H1 (cell line): Measurements from ENCODE around the gene CLUH. TPM values are rescaled to one million over a fixed set of nuclear protein-coding genes. Genes with fewer than 3 reads are reported as not detected.

Experiments
- CTCF ChIA-PET: fragments of 300-600 bp; sonication (Branson Sonifier 250); formaldehyde crosslinking; loops from one replicate; lab custom pipeline; 2021; ENCODE audit not compliant: partially characterized antibody; lab: Charles Lee
- POLR2A ChIA-PET: fragments of 300-600 bp; sonication (Branson Sonifier 250); formaldehyde crosslinking; loops from one replicate; lab custom pipeline; 2021; ENCODE audit warnings: inconsistent platforms; ENCODE audit not compliant: partially characterized antibody; lab: Charles Lee
- DNase-seq, 2 experiments: peaks; one replicate each; pipeline versions ENCODE4 v3.0.0 to v3.0.0-alpha.2; 2010 to 2022; ENCODE audit warnings: low spot score in 2 of 2, low read depth in 1 of 2, mixed read lengths in 1 of 2
- FAIRE-seq: peaks from 2 replicates; lab custom pipeline; 2011; peaks lifted over from hg19 to GRCh38; lab: Jason Lieb, UNC
- H2AFZ ChIP-seq: 2 replicates; pipeline ENCODE4 v1.8.1; 2012; ENCODE audit warnings: low read length, inconsistent platforms
- H2AK5ac ChIP-seq: 2 replicates; pipeline ENCODE4 v1.6.1; 2013; ENCODE audit warnings: low read depth, low read length
- H2BK120ac ChIP-seq: replicated peaks from 2 replicates; pipeline ENCODE3; 2013; ENCODE audit warnings: low read depth, low read length, inconsistent platforms
- H2BK12ac ChIP-seq: 2 replicates; pipeline ENCODE4 v1.6.1; 2013; ENCODE audit warnings: low read depth, low read length
- H2BK15ac ChIP-seq: 2 replicates; pipeline ENCODE4 v1.6.1; 2013; ENCODE audit warnings: low read length
- H2BK20ac ChIP-seq: 2 replicates; pipeline ENCODE4 v1.6.1; 2013; ENCODE audit warnings: low read length
- H2BK5ac ChIP-seq: 2 replicates; pipeline ENCODE4 v1.6.1; 2013; ENCODE audit warnings: low read depth, low read length
- H3K14ac ChIP-seq: 2 replicates; pipeline ENCODE4 v1.6.1; 2013; ENCODE audit warnings: inconsistent platforms; ENCODE audit not compliant: insufficient read length
- H3K18ac ChIP-seq: 2 replicates; pipeline ENCODE4 v1.6.1; 2013; ENCODE audit warnings: low read length; ENCODE audit errors: extremely low read depth
- H3K23ac ChIP-seq: 2 replicates; pipeline ENCODE4 v1.6.1; 2013; ENCODE audit warnings: inconsistent platforms; ENCODE audit not compliant: insufficient read length
- H3K23me2 ChIP-seq: 2 replicates; pipeline ENCODE4 v1.6.1; 2013; ENCODE audit warnings: low read depth, low read length
- H3K27ac ChIP-seq: 2 replicates; pipeline ENCODE4 v1.6.1; 2011; ENCODE audit warnings: low read depth, low read length, inconsistent platforms
- H3K27me3 ChIP-seq, 4 experiments: replicated peaks in 1 of 4; 1 replicate in 1 of 4; 2 replicates in 3 of 4; pipeline versions ENCODE4 v1.6.1 to v1.8.1; 2011 to 2013; ENCODE audit warnings: low read length in 3 of 4, mild to moderate bottlenecking in 3 of 4, inconsistent platforms in 2 of 4, mixed read lengths in 2 of 4, moderate library complexity in 1 of 4; ENCODE audit not compliant: control insufficient read depth in 3 of 4, insufficient read depth in 3 of 4; ENCODE audit errors: extremely low read depth in 1 of 4
- H3K36me3 ChIP-seq, 4 experiments: 2 replicates each; pipeline versions ENCODE4 v1.6.1 to v1.8.1; 2011 to 2013; ENCODE audit warnings: mild to moderate bottlenecking in 4 of 4, low read length in 3 of 4, moderate library complexity in 2 of 4, control low read depth in 1 of 4, inconsistent platforms in 1 of 4; ENCODE audit not compliant: insufficient read depth in 4 of 4, control insufficient read depth in 2 of 4
- H3K4ac ChIP-seq: replicated peaks from 2 replicates; pipeline ENCODE3; 2013; ENCODE audit warnings: low read length, low read depth, mixed read lengths, inconsistent platforms; ENCODE audit not compliant: insufficient read length
- H3K4me1 ChIP-seq, 4 experiments: replicated peaks in 1 of 4; 1 replicate in 1 of 4; 2 replicates in 3 of 4; pipeline versions ENCODE4 v1.6.1 to v1.8.1; 2011 to 2013; ENCODE audit warnings: low read length in 3 of 4, inconsistent platforms in 2 of 4, mixed read lengths in 1 of 4; ENCODE audit not compliant: insufficient read depth in 4 of 4, control insufficient read depth in 3 of 4
- H3K4me2 ChIP-seq, 2 experiments: 2 replicates each; pipeline versions ENCODE4 v1.6.1 to v1.8.1; 2011 to 2013; ENCODE audit warnings: low read depth in 2 of 2, low read length in 2 of 2, control low read depth in 1 of 2, inconsistent platforms in 1 of 2, mild to moderate bottlenecking in 1 of 2; ENCODE audit not compliant: insufficient read depth in 1 of 2
- H3K4me3 ChIP-seq, 4 experiments: fragments of 200-600, 300-600 bp in 1 of 4; sonication (generic), shearing (Covaris generic), sonication (Bioruptor Twin) in 1 of 4; 2 replicates each; pipeline versions ENCODE4 v1.5.1 to v1.8.1; 2011 to 2016; ENCODE audit warnings: low read length in 4 of 4, low read depth in 3 of 4, control low read depth in 2 of 4, inconsistent platforms in 2 of 4, mild to moderate bottlenecking in 2 of 4, mixed read lengths in 1 of 4, moderate library complexity in 1 of 4; ENCODE audit not compliant: insufficient read depth in 2 of 4; ENCODE audit errors: extremely low read depth in 1 of 4
- H3K56ac ChIP-seq: replicated peaks from 2 replicates; pipeline ENCODE3; 2013; ENCODE audit warnings: low read depth, mild to moderate bottlenecking, mixed read lengths, low read length, inconsistent platforms; ENCODE audit not compliant: insufficient read length
- H3K79me1 ChIP-seq: 2 replicates; pipeline ENCODE4 v1.6.1; 2013; ENCODE audit warnings: low read depth, low read length, control low read depth
- H3K79me2 ChIP-seq, 2 experiments: 2 replicates each; pipeline versions ENCODE4 v1.6.1 to v1.8.1; 2012 to 2013; ENCODE audit warnings: low read length in 2 of 2, mild to moderate bottlenecking in 2 of 2, inconsistent platforms in 1 of 2; ENCODE audit not compliant: insufficient read depth in 2 of 2, control insufficient read depth in 1 of 2
- H3K9ac ChIP-seq, 4 experiments: replicated peaks in 1 of 4; 1 replicate in 1 of 4; 2 replicates in 3 of 4; pipeline versions ENCODE4 v1.6.1 to v1.8.1; 2011 to 2013; ENCODE audit warnings: low read depth in 3 of 4, low read length in 3 of 4, control low read depth in 2 of 4, mild to moderate bottlenecking in 2 of 4, moderate library complexity in 2 of 4, inconsistent platforms in 1 of 4; ENCODE audit errors: extremely low read depth in 1 of 4
- H3K9me3 ChIP-seq, 2 experiments: 2 replicates each; pipeline versions ENCODE4 v1.6.1 to v1.8.1; 2012 to 2013; ENCODE audit warnings: mild to moderate bottlenecking in 2 of 2, moderate library complexity in 2 of 2, control low read depth in 1 of 2, inconsistent platforms in 1 of 2, low read depth in 1 of 2, low read length in 1 of 2, mixed read lengths in 1 of 2; ENCODE audit not compliant: insufficient read depth in 2 of 2
- H4K20me1 ChIP-seq, 2 experiments: replicated peaks in 1 of 2; 2 replicates each; pipeline versions ENCODE3 to v1.8.1; 2011 to 2013; ENCODE audit warnings: inconsistent platforms in 2 of 2, low read length in 2 of 2, mild to moderate bottlenecking in 1 of 2; ENCODE audit not compliant: insufficient read depth in 2 of 2, control insufficient read depth in 1 of 2
- H4K5ac ChIP-seq: 2 replicates; pipeline ENCODE4 v1.6.1; 2013; ENCODE audit warnings: low read length, low read depth, mixed read lengths, inconsistent platforms; ENCODE audit not compliant: insufficient read length
- H4K8ac ChIP-seq: 2 replicates; pipeline ENCODE4 v1.8.0; 2013; ENCODE audit warnings: mild to moderate bottlenecking, moderate library complexity, low read length, inconsistent platforms; ENCODE audit not compliant: insufficient read depth; ENCODE audit errors: extremely low read depth
- H4K91ac ChIP-seq: replicated peaks from 2 replicates; pipeline ENCODE3; 2013; ENCODE audit warnings: low read length, mixed read lengths, inconsistent platforms; ENCODE audit not compliant: insufficient read length
- BRCA1 ChIP-seq: IDR thresholded peaks from 2 replicates; pipeline ENCODE4 v1.6.1; 2012; ENCODE audit warnings: low read depth, low read length, improper control_type of control experiment
- CBX5 ChIP-seq: fragments of 300-800, 300-1000 bp; sonication (generic); IDR thresholded peaks from 2 replicates; pipeline ENCODE4 v1.7.1; 2016; ENCODE audit warnings: antibody characterized with exemption, low read length, low read depth
- E2F6 ChIP-seq: IDR thresholded peaks from 2 replicates; pipeline ENCODE4 v1.6.1; 2012; ENCODE audit warnings: inconsistent platforms
- EGR1 ChIP-seq: IDR thresholded peaks from 2 replicates; pipeline ENCODE4 v1.6.1; 2011; ENCODE audit warnings: low read depth, low read length, borderline replicate concordance
- HDAC2 ChIP-seq, 2 experiments: fragments of 300-600 bp in 1 of 2; sonication (generic) in 1 of 2; IDR thresholded peaks; 2 replicates each; pipeline ENCODE4 v1.6.1; 2011 to 2012; ENCODE audit warnings: low read depth in 2 of 2, low read length in 2 of 2, mild to moderate bottlenecking in 2 of 2, moderate library complexity in 2 of 2, borderline replicate concordance in 1 of 2, inconsistent platforms in 1 of 2
- JUN ChIP-seq: IDR thresholded peaks from 2 replicates; pipeline ENCODE4 v1.6.1; 2011; ENCODE audit warnings: low read depth, mild to moderate bottlenecking, improper control_type of control experiment, low read length
- JUND ChIP-seq: IDR thresholded peaks from 2 replicates; pipeline ENCODE4 v1.6.1; 2011; ENCODE audit warnings: mild to moderate bottlenecking, improper control_type of control experiment, low read length
- POU5F1 ChIP-seq: IDR thresholded peaks from 2 replicates; pipeline ENCODE4 v1.6.1; 2011; ENCODE audit warnings: low read depth, mild to moderate bottlenecking, low read length, moderate library complexity
- SRF ChIP-seq: IDR thresholded peaks from 2 replicates; pipeline ENCODE4 v1.6.1; 2011; ENCODE audit warnings: mild to moderate bottlenecking, low read depth, low read length, moderate library complexity
- SUZ12 ChIP-seq: fragments of 200-600 bp; sonication (generic); IDR thresholded peaks from 2 replicates; pipeline ENCODE4 v1.6.1; 2012; ENCODE audit warnings: mild to moderate bottlenecking, inconsistent platforms, low read length, moderate library complexity, mixed read lengths
- TCF12 ChIP-seq: IDR thresholded peaks from 2 replicates; pipeline ENCODE4 v1.6.1; 2011; ENCODE audit warnings: low read depth, mild to moderate bottlenecking, low read length
- TEAD4 ChIP-seq: IDR thresholded peaks from 2 replicates; pipeline ENCODE4 v1.6.1; 2012; ENCODE audit warnings: low read depth, low read length, inconsistent platforms, mixed read lengths
- ZNF274 ChIP-seq: IDR thresholded peaks from 2 replicates; pipeline ENCODE4 v1.7.0; 2012; ENCODE audit warnings: low read length, borderline replicate concordance; ENCODE audit errors: extremely low read depth
- whole genome bisulfite sequencing, 2 experiments: shearing (Covaris generic) in 1 of 2; methylation state at CpG; one replicate each; pipeline versions ENCODE4 v1.1.6 to v1.1.7; 2013 to 2015; ENCODE audit warnings: low lambda C conversion rate in 2 of 2, mixed read lengths in 2 of 2, inconsistent platforms in 1 of 2, low coverage in 1 of 2, missing lambda C conversion rate in 1 of 2; ENCODE audit not compliant: insufficient replicate concordance in 2 of 2, insufficient coverage in 1 of 2, insufficient read length in 1 of 2; ENCODE audit errors: extremely low coverage in 1 of 2, missing lambda C conversion rate in 1 of 2; 5-methylcytosine and 5-hydroxymethylcytosine counted together
- polyA plus RNA-seq, 7 experiments: library from polyadenylated mRNA; depleted of rRNA in 3 of 7; stranded (reverse) in 5 of 7; unstranded in 2 of 7; fragments of >200 nt in 5 of 7; fragments of 200-250 nt in 2 of 7; gene quantifications; 1 replicate in 5 of 7; 2 replicates in 1 of 7; 4 replicates in 1 of 7; pipeline versions ENCODE4 v1.2.1 to v1.2.3, GENCODE V29; 2011 to 2013; ENCODE audit warnings: missing spikeins in 2 of 7, mixed read lengths in 2 of 7
- total RNA-seq: library from RNA; stranded (reverse); fragmentation: NEBNext Ultra II Directional; extraction: Animal tissue kit (Norgen Biotek cat#: 25700); gene quantifications from 2 replicates; pipeline ENCODE4 v1.2.1, GENCODE V29; 2021

CLUH gene
- total and polyA plus RNA-seq, 2 of the 8 experiments (the other 6 are each of a cell fraction or from before 2014, with no cell fraction given) = 33.6 to 98.6 TPM

GRCh38 chr17:2749784-2750181, 38.2 kb upstream of the CLUH start:
- POLR2A ChIA-PET = interaction anchor here (0.6 to 1.8 kb wide), 3 partner anchors 28 to 239 kb away, joined by 3 to 5 read pairs (median 3); partner anchors contain the start of gene METTL16
- H3K9me3 ChIP-seq = no peaks in the 10 kb centered on the region
- no peak overlapping the region for H3K14ac ChIP-seq
- H3K4me2 ChIP-seq = peak overlapping the region; percentile 43 to 53
- no peak overlapping the region for H3K9ac ChIP-seq
- H3K23me2 ChIP-seq = peaks cover 4% of the 10 kb centered on the region; the same call in 1 of the 2 replicates
- FAIRE-seq = peak; percentile 55
- H2BK15ac ChIP-seq = no peak overlapping the region
- H3K79me2 ChIP-seq = 0 out of 4 replicates have a peak, but pooled peaks cover 0 to 3% of the 10 kb centered on the region in 2 experiments
- CTCF ChIA-PET = interaction anchor here (1.4 to 1.6 kb wide), 2 partner anchors 27 to 37 kb away, joined by 4 to 6 read pairs; no protein-coding TSS in a partner anchor
- H3K23ac ChIP-seq = no peak overlapping the region
- no peak overlapping the region for H2AK5ac ChIP-seq
- H3K4ac ChIP-seq = no peak overlapping the region
- no peak overlapping the region for H3K56ac ChIP-seq
- H3K27me3 ChIP-seq = peaks cover 0 to 4% (median 1%) of the 10 kb centered on the region in 4 experiments; a peak in 3 of 7 replicates
- 5% methylated on average over 21 of the region's 35 CpGs; no CpG with 5 or more reads in 1 of the 2 experiments for WGBS, 2 experiments
- no peaks in the 10 kb centered on the region for H3K79me1 ChIP-seq
- no peak overlapping the region for H4K5ac ChIP-seq
- H4K8ac ChIP-seq = no peak overlapping the region
- H2BK5ac ChIP-seq = no peak overlapping the region
- H2AFZ ChIP-seq = no peak overlapping the region
- peaks cover 0 to 11% (median 4%) of the 10 kb centered on the region in 4 experiments; a peak in 3 of 7 replicates for H3K4me1 ChIP-seq
- no peak overlapping the region for H2BK20ac ChIP-seq
- H2BK120ac ChIP-seq = no peak overlapping the region
- H3K27ac ChIP-seq = no peak overlapping the region
- DNase-seq = peak; percentile 44 to 96
- H3K36me3 ChIP-seq = no peaks in the 10 kb centered on the region
- no peak overlapping the region for H4K91ac ChIP-seq
- H2BK12ac ChIP-seq = no peak overlapping the region
- H3K4me3 ChIP-seq = peak overlapping the region in 2 of 4 experiments; percentile 60 to 74; a peak in 4 of 8 replicates
- peak overlapping the region; percentile 71 for H3K18ac ChIP-seq
- peaks cover 2 to 3% of the 10 kb centered on the region in 2 experiments for H4K20me1 ChIP-seq
- TF ChIP-seq CBX5 = no peak
- TF ChIP-seq EGR1 = no peak
- no peak for TF ChIP-seq JUN
- TF ChIP-seq POU5F1 = no peak
- peak in 1 of 2 experiments; percentile 83; a peak in 1 of 4 replicates for TF ChIP-seq HDAC2 (IDR thresholded peaks at IDR 0.05; ENCODE audit: borderline replicate concordance in 1 of 2, low read depth in 2 of 2, low read length in 2 of 2)
- no peak for TF ChIP-seq TCF12
- no peak for TF ChIP-seq ZNF274
- TF ChIP-seq JUND = no peak
- no peak for TF ChIP-seq SUZ12
- no peak; the same call in 1 of the 2 replicates for TF ChIP-seq E2F6
- 0 out of 2 replicates have a peak, but pooled peaks have one; percentile 1 for TF ChIP-seq TEAD4
- TF ChIP-seq BRCA1 = no peak
- no peak for TF ChIP-seq SRF
